ENCODE results near the gene BCAP29. TPM values are rescaled to one million over a fixed set of nuclear protein-coding genes. Genes with fewer than 3 reads are reported as not detected.
"Not testable (repeated sequence)": the region's sequence is repeated elsewhere in the genome, so short reads cannot be mapped to it uniquely, and the experiment has no call there.

Gene BCAP29
- polyA plus RNA-seq, 3 donors: 47.9 to 55.6 (median 51.3) TPM

- no peak for DNase-seq (ENCODE audit: extremely low read depth in 1 of 11, low read depth in 9 of 11, low spot score in 4 of 11)
Measured at GRCh38 chr7:107605218-107605815, 25.3 kb downstream of the BCAP29 start.

GRCh38 chr7:107606303-107606702 is 26.3 kb downstream of the BCAP29 start:
- DNase-seq (ENCODE audit: extremely low read depth in 1 of 11, low read depth in 9 of 11, low spot score in 4 of 11): no peak

- DNase-seq (ENCODE audit: extremely low read depth in 1 of 11, low read depth in 9 of 11, low spot score in 4 of 11): no peak
Measured at GRCh38 chr7:107609811-107610261, 29.8 kb downstream of the BCAP29 start.

GRCh38 chr7:107610323-107610722 is 30.3 kb downstream of the BCAP29 start:
- DNase-seq (ENCODE audit: extremely low read depth in 1 of 11, low read depth in 9 of 11, low spot score in 4 of 11): no peak

- DNase-seq (ENCODE audit: extremely low read depth in 1 of 11, low read depth in 9 of 11, low spot score in 4 of 11): no peak
Measured at GRCh38 chr7:107613439-107613838, 33.4 kb downstream of the BCAP29 start.

- no peak for DNase-seq (ENCODE audit: extremely low read depth in 1 of 11, low read depth in 9 of 11, low spot score in 4 of 11)
Measured at GRCh38 chr7:107613948-107614347, 33.9 kb downstream of the BCAP29 start.

DNA sequence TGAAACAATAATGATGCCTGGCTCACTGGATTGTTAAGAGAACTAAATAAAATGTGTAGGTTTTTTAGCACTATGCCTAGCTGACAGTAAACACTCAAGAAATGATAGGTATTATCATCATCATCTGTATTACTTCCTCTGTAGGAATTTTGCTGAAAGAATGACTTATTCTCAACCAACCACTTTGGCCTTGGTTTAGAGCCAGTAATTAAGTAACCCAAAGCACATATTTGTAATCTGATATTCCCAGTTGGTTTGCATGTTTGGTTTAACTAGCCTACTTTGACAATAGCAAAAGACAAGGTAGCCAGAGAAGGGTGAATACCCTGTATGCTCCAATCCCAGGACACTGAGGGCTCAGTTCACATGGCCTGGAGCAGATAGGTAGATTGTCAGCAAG is 34.4 kb downstream of the BCAP29 start:
- DNase-seq (ENCODE audit: extremely low read depth in 1 of 11, low read depth in 9 of 11, low spot score in 4 of 11): no peak

DNA sequence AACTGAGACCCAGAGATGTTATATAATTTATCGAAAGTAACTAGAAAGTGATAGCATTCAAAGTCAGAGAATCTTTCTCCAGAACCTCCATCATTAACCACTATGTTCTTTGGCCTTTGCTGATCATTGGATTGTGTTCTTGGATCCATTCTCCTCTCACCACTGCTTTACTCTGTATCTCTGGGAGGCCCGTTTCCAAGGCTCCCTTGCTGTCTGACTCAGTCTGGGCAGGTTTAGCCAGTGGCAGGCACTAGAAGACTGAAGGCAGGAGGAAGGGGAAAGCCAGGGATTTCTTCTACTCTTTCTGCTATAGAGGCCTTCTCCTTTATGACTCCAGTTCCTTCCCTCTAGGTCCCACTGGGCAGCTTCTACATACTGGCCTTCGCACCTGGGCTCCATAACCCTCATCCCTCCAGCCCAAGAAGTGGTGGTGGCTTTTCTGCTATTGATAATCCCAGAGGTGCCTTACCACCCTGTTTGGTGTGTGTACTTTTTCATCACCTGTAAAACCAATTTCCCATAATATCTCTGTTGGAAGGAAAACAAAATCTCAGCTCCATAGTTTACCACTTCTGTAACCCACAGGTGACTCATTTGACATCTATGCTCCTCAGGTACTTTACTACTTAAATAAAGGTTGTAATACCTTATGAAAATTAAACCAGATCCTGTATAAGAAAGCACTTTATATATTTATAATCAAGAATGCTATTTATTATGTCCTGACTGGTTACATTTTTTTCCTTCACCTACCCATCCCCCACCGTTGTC is 36.0 kb downstream of the BCAP29 start:
- DNase-seq (ENCODE audit: extremely low read depth in 1 of 11, low read depth in 9 of 11, low spot score in 4 of 11): no peak

GRCh38 chr7:107622429-107622828 is 42.4 kb downstream of the BCAP29 start:
- DNase-seq (ENCODE audit: extremely low read depth in 1 of 11, low read depth in 9 of 11, low spot score in 4 of 11): no peak

GRCh38 chr7:107622894-107623293 is 42.8 kb downstream of the BCAP29 start:
- no peak for DNase-seq (ENCODE audit: extremely low read depth in 1 of 11, low read depth in 9 of 11, low spot score in 4 of 11)

GRCh38 chr7:107627002-107627401 is 47.0 kb downstream of the BCAP29 start:
- no peak for DNase-seq (ENCODE audit: extremely low read depth in 1 of 11, low read depth in 9 of 11, low spot score in 4 of 11)

GRCh38 chr7:107628461-107629064 is 48.5 kb downstream of the BCAP29 start:
- DNase-seq (ENCODE audit: extremely low read depth in 1 of 11, low read depth in 9 of 11, low spot score in 4 of 11): no peak

DNA sequence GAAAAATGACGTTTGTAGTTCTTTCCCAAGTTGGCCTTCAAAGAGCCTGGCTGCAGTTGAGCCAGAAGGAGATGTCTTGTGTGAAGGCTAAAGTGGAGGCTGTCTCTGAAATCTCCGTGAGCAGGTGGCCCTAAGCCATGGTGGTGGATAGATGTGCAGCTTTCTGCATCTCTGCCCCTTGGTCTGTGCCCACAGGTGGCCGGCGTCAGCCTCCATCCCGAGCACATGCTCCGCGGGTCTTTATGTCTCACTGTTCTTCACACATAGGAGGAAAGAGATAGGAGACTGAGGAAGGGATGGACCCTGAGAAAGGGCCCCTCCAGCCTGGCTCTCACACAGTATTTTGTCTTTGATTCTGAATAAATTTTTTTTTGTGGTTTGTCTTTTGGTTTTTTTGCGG is 50.3 kb downstream of the BCAP29 start:
- no peak for DNase-seq (ENCODE audit: extremely low read depth in 1 of 11, low read depth in 9 of 11, low spot score in 4 of 11)

DNA sequence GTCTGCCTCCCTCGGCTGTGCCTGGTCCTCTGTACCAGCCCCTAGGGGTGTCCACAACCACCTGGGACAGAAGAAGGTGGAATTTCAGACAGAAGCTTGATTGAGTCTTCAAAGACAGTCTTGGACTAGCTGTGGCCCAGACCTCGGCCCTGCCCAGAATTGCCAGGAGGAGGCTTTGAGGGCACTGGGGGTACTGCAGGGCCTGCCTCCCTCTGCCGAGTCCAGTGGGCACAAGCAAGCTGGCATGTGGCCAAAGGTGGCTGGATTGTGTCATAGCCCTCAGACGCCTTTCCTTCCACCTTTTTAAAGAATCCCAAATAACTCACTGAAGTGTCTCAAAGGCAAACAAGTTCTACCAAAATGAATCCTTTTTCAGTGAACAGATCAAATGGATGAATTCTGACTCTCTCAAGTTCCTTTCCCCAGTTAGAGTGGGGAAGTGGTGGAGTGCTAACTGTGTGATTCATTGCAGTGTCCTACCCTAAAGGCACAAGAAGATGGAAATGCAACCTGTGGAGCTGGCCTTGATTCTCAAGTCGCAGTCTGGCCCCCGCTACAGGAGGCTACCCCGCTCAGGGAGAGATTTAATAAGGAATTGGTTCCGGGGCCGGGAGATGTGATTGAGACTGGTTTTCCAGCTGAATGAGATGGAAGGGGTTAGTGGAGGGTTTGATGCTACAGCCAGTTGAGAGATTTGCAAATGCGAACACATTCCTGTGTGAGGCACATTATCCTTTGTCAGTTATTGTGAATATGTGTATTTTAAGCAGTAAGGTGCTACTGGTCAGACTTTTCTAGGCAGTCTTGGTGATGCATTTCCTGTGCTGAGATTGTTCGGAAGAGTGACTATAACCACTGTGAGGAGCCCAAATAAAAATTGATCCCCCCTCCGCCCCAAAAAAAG is 51.8 kb downstream of the BCAP29 start:
- no peak for DNase-seq (ENCODE audit: extremely low read depth in 1 of 11, low read depth in 9 of 11, low spot score in 4 of 11)

DNA sequence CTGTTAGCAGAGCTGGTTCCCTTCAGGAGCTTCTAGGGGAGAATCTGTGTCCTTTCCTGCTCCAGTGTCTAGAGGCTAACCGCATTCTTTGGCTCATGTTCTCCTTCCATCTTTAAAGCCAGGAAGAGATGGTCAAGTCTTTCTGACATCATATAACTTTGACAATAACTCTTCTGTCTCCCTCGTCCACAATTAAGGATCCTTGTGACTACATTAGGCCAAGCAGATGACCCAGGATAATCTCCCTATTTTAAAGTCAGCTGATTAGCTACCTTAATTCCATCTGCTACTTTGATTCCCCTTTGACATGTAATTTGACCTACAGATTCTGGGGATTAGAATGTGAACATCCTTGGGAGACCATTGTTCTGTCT is 52.4 kb downstream of the BCAP29 start:
- no peak for DNase-seq (ENCODE audit: extremely low read depth in 1 of 11, low read depth in 9 of 11, low spot score in 4 of 11)

DNA sequence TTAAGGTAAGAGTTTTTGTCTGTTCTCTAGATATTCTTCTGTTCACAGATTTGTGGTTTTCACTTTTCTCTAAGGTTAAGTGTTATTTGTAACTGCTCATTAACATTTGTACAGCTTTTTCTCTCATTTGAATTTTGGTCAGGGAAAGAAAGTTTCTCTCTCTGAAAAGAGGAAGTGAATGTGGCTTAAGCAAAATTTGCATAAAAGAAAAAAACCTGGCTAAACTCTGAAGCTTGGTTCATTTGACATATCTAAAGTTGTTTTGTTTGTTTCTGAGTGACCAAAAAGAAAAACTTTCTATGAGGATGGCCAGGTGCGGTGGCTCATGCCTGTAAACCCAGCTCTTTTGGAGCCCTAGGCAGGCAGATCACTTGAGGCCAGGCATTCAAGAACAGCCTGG is 58.5 kb downstream of the BCAP29 start:
- no peak for DNase-seq (ENCODE audit: extremely low read depth in 1 of 11, low read depth in 9 of 11, low spot score in 4 of 11)

DNA sequence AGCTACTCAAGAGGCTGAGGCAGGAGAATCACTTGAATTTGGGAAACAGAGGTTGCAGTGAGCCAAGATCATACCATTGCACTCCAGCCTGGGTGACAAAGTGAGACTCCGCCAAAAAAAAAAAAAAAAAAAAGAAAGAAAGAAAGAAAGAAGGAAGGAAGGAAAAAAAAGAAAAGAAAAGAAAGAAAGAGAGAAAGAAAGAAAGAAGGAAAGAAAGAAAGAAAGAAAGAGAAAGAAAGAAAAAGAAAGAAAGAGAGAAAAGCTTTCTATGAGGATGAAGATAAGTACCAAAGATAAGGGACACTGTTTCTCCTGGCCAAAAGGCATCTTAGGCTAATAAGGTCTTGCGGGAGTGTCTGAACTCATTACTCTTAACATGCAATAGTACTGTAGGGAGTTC is 59.0 kb downstream of the BCAP29 start:
- DNase-seq (ENCODE audit: extremely low read depth in 1 of 11, low read depth in 9 of 11, low spot score in 4 of 11): not testable (repeated sequence)

- peak in 1 of 11 donors; percentile 7 for DNase-seq (ENCODE audit: extremely low read depth in 1 of 11, low read depth in 9 of 11, low spot score in 4 of 11)
Measured at GRCh38 chr7:107641676-107642075, 61.6 kb downstream of the BCAP29 start.

DNA sequence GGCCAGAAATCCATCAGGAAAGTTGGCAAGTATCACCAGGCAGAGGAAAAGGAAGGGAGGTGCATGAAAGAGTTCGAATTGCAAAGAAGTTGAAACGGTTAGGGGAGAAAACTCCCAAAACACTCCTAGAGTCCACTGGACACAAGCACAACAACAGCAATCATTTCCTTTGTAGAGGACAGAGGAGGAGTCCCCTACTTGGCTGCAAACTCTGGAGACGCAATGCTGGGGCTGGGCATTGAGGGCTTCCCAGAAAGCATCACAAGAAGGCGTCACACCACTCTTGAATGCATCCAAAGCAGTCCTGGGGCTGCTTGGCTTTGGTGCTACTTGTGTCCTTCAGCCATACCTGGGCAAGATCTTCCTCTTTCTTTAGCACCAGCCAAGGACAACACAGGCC is 62.5 kb downstream of the BCAP29 start:
- DNase-seq (ENCODE audit: extremely low read depth in 1 of 11, low read depth in 9 of 11, low spot score in 4 of 11): no peak

Data from renal cortex interstitium (tissue), 11 donors.